ENCODE data around the gene IZUMO1.

- no peak for TF ChIP-seq ATF3 (IDR thresholded peaks at IDR 0.05; ENCODE audit: insufficient read depth, low read depth, low read length)
- TF ChIP-seq SIN3A (conservative IDR thresholded peaks at IDR 0.05 in 1 of 2, IDR thresholded peaks at IDR 0.05 in 1 of 2; ENCODE audit: low read depth in 1 of 2, low read length in 2 of 2) = no peak
- no peak for TF ChIP-seq POLR2AphosphoS5 (IDR thresholded peaks at IDR 0.05; ENCODE audit: low read depth, low read length)
These were observed 30.4 kb upstream of the IZUMO1 start for GRCh38 chr19:48777139-48777538.
